Umbilical cord (tissue), 2 donors: ENCODE measurements around the gene ATG7. TPM values are rescaled to one million over a fixed set of nuclear protein-coding genes. Genes with fewer than 3 reads are reported as not detected.

Experiments used
- DNase-seq: peaks from one replicate; pipeline ENCODE4 v3.0.0-alpha.2; 2015; ENCODE audit warnings: low spot score
- total RNA-seq: library from RNA; depleted of rRNA; stranded (reverse); fragments of >200 nt; gene quantifications from one replicate; pipeline ENCODE4 v1.2.3, GENCODE V29; 2014; ENCODE audit warnings: low replicate concordance; ENCODE audit not compliant: insufficient read depth

ATG7 gene
- total RNA-seq, 1 donor from 2014 or later: 71.7 TPM

DNA sequence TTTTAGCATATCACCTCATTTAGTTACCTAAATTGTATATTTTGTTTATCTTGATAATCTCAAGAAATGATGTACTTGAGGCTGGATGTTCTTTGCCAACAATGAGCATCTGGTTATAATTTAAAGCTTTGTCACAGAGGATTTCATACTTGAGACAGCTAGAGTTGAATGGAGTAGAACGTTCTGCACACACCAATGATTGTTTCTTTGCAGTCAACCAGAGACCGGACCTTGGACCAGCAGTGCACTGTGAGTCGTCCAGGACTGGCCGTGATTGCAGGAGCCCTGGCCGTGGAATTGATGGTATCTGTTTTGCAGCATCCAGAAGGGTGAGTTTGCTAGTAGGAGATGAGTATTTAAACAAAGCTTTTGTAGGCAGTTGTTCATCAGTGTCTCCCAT, 90.4 kb downstream of the ATG7 start:
- DNase-seq: no peak

DNA sequence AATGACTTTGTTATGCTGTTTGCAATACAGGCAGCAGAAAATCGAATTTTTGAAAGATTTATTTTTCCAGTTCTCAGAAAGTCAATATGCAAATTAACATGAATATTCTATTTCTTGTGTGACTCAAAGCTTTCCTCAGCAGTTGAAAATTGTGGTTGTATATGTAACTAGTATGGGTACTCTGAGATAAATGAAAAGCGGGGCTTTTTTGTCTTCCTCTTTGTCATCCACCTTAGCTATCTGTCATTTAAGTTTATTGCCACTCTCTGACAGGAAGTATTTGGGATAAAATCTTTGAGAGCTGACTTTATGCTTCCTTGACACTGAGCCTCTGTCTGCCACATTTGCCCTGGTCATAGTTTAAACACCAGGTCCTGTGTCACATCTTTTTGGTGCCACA, 91.5 kb downstream of the ATG7 start:
- no peak for DNase-seq

DNA sequence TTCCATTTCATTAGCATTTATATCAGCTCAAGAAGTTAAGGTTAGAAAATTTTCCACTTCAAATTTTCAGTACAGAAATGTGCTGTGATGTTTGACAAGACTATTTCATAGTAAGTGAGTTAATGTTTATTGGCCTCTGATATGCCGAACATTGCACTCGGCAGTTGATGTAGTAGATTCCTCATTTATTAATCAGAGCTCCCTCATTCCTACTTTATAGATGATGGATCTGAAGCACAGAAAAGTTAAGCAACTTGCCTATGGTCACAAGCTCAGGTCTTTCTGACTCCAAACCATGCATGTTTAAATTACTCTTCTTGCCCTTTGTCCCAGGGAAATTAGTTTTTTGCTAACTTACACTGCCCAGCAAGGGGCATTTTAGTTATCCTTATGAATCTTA, 92.0 kb downstream of the ATG7 start:
- DNase-seq: no peak

DNA sequence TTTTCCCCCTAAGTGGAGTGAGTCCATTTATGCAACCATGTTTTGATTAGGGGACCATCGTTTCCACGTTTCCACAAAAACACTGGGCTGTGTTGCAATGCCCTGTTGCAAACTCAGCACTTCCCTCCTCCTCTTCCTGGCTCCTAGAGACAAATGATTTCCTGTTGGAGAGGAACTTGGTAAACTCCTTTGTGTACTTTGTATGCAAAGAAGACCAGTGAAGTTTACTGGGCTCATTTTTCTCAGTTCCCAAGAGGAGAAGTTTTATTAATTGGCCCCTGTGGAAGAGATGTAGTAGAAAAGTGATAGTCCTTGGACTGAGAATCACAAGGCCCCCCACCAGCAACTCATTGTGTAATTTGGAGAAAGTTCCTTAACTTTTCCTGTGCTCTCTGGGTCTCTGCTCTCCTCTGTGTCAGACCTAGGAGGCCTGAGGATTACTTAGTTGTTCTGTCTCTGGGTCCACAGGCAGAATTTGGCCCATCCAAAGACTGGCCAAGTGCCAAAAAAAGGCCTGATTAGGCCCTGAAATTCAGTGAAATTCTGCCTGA, 95.0 kb downstream of the ATG7 start:
- DNase-seq: peak; percentile 66

DNA sequence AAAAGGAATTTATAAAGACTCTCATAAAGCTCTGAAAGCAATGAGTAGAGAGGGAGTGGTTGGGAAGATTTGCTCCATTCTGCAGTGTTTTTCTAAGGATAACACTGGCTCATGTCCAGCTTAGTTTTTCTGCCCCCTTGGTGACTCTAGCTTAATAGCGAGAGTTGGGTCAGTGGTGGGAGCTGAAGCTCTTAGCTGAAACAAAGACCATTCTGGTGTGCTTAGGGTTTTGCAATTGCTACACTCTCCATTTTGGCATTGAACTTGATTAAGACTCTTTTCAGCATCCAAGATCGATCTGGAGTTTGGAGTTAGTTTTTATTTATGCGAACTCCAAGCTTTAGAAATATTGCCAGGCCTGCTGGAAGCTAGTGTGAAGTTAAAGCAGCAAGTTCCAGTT, 98.0 kb downstream of the ATG7 start:
- no peak for DNase-seq

DNA sequence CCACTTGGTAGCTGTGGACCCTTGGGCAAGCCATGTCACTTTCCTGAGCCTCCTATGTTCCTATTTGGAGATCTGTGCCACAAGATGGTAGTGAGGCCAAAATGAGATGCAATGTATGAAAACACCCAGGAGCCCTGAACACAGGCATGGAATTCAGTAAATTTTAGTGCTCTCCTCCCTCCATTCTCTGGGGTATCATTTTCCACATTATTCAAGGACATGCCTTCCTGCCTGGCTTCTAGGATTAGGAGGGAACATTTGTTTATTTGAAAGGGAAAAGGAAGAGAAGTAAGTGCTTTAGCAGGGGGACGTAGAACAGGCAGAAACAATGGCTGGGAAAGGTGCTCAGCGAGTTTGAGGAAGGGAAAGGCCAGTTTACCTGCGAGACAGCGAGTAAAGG, 98.8 kb downstream of the ATG7 start:
- DNase-seq: no peak

DNA sequence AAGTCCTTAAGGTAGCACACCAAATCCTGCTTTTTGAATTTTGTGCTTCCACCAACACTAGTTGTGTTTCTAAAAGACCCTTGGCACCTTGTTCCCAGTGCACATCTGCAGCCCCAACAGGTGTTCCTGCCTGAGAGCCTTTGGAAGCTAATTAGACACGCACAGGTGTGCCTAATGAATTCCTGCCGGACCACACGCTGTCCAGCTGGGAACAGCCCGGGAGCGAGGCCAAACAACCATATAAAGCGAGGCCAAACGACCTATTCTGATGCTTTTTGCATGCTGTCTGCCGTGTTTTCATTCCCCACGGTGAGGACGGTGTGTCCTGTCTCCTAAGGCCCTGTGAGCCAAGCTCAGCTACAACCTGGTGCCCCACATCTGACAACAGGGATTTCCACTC, 99.5 kb downstream of the ATG7 start:
- DNase-seq: no peak

DNA sequence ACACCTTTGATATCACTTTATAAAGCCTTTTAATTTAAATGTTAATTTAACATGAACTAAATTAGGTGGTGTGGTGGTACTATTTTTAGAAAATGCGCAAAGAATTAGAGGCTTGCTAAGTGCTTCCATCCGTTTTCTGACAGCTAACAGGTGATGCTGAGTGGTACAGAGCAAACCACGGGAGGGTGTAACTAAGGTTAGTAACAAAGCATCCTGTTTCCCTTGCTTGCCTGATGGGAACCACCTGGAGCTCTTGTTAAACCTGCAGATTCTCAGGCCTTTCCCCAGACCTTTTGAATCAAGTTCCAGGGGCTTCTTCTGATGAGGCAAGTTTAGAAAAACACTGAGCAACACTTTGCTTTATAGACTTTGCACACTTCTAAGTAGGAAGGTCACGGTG, 101.0 kb downstream of the ATG7 start:
- no peak for DNase-seq

DNA sequence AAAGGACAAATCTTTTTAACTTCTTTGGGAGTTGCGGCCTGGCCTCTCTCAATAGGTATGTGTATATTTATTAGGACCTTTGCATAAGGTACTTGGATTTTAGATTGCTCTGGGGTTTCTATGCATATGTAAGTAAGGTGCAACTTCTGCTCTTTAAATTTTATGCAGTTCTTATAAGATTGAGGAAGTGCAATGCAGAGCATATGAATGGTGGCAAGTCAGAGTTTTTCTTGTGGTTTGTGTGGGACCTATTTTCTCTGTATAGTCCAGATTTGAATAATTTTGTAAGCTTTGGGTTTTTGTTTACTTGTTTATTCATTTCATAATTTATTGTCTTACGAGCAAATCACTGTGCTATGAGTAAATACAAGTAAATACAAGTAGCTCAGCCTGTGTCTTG, 101.5 kb downstream of the ATG7 start:
- DNase-seq: no peak

DNA sequence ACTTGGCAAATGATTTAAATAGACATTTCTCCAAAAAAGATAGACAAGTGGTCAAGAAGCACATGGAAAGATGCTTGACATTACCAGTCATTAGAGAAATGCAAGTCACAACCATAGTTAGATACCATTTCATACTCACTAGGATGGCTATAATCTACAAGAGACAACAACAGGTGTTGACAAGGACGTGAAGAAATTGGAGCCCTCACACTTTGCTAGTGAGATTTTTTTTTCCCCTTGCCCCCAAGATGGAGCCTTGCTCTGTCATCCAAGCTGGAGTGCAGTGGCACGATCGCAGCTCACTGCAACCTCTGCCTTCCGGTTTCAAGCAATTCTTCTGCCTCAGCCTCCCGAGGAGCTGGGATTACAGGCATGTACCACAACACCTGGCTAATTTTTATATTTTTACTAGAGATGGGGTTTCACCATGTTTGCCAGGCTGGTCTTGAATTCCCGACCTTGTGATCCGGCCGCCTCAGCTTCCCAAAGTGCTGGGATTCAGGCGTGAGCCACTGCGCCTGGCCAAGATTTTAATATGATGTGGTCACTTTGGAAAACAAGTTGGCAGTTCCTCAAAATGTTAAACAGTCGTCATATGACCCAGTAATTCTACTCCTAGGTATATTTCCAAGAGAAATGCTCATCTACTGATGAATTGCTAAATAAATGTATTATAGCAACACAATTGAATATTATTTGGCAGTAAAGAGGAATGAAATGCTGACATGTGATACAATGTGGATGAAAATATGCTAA, 103.3 kb downstream of the ATG7 start:
- no peak for DNase-seq

DNA sequence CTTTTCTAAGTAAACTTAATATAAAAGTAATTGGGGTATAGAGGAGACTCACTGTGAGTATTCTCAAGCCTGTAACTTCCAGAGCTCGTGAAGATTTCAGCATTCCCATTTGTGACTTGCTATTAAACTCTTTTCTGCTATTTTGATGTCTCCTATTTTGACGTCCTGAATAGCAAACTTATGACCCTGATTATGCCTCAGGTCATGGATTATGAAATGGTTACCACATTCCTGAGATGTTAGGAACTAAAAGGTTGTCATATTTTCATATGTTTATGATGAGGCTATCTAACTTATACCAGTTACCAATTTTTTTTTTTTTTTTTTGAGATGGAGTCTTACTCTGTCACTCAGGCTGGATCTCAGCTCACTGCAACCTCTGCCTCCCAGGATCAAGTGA, 105.5 kb downstream of the ATG7 start:
- DNase-seq: no peak

DNA sequence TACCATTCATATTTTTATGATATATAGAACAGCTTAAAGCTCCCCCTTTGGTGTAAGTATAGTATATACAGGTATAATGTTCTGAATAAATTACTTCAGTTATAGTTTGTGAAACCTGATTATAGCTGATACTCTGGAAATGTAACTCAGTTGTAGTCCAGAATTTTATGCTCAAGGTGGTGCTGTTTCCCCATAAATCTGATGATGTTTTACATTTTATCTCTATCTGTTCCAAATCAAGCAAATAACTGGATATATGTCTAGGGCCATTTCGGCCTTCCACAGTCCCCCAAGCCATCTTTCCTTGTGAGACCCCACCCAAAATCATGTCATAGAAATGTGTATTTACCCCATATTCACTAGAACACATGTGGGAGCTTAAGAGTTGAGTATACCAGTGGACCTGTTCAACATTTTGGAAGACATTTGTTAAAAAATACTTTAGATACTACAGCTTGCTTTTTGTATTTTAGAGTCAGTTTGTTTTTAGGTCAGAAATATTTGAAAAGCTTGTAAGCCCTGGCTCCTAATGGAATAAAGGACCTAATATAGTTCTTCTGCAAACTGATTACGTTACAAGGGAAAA, 107.1 kb downstream of the ATG7 start:
- peak; percentile 78 for DNase-seq

DNA sequence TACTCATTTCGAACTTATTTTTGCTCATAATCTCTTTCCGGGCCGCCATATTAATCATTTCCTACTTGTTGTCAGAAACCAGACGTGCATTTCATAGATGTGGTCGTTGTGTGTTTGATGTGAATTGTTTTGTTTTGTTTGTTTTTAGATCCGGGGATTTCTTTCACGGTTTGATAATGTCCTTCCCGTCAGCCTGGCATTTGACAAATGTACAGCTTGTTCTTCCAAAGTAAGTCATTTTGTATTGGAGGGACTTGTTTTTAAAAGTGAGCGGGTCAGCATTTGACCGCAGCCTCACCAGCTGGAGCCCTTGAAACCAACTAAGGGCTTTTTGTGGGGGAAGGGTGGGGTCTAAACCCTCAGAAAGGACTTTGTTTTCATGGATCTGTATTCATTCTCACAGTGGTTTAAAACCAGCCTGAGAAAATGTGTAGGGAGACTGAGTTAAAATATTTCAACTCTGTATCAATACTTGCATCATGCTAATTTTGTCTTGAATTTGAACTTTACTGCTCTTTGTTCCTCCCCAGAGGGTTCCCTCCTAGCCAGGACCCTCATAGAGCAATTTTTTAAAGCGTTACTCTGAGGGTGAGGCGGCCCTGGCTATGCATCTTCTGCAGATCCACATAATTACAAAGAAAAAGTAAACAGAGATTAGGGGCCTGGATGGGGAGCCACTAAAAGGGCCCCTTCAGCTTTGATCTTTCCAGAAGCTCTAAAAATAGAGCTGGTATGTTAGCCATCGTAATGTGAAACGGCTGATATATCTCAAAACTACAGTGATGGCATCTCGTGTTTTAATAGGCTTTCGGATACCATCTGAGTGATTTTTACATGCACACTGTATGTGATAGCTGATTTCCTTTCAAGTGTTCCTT, 107.9 kb downstream of the ATG7 start:
- peak; percentile 85 for DNase-seq

DNA sequence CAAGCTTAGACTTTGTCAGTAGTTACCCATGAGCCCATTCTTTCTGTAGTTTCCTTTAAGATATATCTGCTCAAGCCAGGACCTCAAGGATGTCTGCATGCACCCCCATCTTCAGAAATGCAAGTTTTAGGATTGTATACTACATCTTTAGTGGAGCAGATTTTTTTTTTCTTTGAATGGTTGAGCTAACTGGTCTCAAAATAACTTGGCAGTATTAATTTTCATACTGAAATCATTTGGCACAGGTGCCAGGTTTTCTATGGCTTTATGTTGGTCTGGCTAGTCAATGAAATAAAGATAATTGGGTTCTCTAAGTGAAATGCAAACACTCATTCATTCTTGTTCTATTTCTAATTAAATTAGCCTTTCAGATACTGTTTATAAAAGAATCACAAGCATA, 108.9 kb downstream of the ATG7 start:
- no peak for DNase-seq

DNA sequence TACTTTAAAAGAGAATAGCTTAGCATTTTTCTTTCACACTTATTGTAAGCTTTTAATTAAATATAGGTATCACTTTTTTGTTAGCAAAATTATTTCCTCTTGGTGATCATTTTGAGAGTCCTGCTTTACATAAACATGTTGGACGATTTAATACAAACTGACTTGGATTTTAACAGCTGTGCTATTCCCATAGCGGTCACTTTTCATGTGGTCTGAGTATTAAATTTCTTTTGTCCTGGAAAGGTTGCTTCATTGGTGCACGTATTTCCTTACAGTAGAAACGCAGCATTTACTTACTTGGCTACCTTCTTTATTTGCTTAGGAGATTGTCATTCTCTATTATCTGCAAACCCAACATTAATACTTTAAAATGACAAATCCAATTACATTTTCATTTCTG, 109.4 kb downstream of the ATG7 start:
- no peak for DNase-seq

DNA sequence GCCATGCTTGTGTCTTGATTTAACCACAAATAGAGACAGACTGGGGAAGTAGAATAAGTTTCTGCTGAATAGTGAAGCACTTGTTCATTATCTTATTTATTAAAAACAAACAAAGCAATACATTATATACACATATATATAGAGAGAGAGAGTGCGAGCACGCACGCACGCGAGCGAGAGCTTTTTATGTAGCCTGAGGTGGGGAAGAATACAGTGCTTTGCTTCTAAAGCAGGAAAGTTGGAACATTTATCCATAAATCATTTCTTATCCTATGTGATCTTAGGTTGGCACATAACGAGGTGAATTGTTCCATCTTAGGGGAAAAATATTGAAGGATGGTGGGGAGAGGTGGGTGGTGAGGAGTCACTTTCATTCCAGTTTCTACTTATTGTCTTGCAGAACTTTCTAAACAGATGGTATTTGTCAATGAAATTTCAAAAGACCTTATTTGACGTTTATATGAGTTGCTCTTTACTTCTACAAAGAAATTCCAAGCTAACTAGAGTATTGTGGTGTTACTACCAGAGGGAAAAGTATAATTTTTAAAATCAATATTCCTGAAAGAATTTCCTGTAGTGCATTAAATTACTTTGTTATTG, 110.0 kb downstream of the ATG7 start:
- DNase-seq: no peak

DNA sequence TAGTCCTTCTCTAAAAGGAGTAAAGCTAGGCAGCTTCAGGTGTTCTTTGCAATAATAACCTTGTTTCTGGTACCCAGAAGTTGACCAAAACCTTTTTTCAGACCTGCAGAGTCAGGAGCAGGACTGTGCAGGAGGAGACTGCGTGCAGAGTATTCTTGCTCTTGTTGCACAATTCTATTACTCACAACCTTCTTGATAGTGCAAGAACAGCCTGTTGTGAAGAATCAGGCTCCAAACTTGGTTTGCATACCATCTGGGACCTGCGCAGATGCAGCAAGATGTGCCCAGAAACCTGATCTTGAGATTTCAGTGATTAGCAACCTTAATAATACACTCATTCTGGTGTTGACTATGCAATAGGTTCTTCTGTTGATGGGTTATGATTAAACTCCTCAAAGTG, 111.9 kb downstream of the ATG7 start:
- no peak for DNase-seq

DNA sequence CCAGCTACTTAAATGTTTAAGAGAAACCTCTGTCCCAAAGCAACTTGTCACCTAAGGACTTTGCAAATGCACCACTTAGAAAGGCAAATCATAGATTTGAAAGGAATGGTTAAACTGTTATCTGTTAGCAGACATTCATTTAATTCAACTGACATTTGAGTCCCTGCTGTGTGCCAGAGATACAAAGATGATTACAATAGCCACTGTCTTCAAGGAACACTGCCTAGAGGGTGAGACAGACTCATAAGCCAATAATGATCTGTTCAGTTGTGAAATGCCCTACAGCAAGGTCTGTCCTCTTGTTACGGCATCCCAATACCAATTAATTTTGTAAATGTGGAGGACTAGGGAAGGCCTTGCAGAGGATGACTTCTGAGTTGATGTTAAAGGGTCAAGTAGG, 113.1 kb downstream of the ATG7 start:
- DNase-seq: no peak

DNA sequence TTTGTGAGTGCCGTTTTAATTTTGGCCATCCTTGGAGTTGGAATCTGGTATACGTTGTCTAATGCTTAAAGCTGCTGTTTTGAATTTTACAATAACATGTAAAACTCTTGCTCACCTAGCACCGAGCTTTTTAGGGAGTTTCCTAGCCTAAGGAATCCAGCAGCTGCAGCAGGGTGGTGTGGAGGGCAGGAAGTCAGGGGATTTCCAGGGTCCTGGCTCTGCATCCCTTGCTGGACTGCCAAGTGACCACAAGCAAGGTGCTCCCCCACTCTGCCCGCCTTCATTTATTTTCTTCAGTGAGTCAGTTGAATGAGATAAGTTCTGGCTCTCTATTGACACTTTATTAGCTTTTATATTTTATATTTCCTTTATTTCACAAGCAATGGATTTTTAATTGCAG, 113.7 kb downstream of the ATG7 start:
- DNase-seq: no peak

DNA sequence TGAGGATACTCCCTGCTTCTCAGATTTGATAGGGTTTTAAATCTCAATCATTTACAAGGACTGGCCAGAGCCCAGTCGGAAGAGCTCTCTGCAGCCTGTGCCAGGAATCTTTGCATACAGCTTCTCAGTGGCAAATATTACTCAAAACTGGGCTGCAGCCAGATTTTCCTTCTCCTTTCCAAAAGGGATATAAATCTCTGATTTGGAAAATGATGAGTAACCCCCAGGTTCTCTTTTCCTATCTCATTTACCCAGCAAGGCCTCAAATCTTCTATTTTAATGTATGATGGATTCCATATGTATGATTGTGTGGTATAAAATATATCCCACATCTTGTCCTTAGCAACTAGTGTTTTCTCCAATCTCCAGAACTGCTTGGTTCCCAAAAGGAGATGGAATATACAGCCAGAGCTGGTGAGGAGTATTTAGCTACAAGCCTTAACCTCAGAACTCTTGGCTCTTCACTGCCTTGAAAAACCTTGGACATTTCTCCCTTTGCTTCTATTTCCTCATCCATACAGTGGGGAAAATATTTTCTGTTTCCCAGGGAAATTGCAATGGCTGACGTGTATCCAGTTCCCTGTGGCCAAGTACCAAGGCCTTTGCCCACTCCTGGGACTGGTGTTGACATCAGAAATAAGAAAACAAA, 114.4 kb downstream of the ATG7 start:
- peak; percentile 94 for DNase-seq
